Esophagus (tissue), 2 donors: ENCODE measurements around the gene NCAPH2. TPM values are rescaled to one million over a fixed set of nuclear protein-coding genes. Genes with fewer than 3 reads are reported as not detected.
A peak's percentile ranks its signal among the peaks of the same experiment; 100 is the strongest.
"Not testable (repeated sequence)": the region's sequence is repeated elsewhere in the genome, so short reads cannot be mapped to it uniquely, and the experiment has no call there.

Experiments used
- H3K27ac ChIP-seq, 2 donors: one replicate each; pipeline ENCODE4 v1.5.1; 2013; ENCODE audit warnings: low read depth in 2 of 2, mild to moderate bottlenecking in 2 of 2, inconsistent platforms in 1 of 2, low read length in 1 of 2, moderate library complexity in 1 of 2
- H3K27me3 ChIP-seq, 2 donors: one replicate each; pipeline ENCODE4 v1.6.1; 2013; ENCODE audit warnings: low read length in 2 of 2, control low read depth in 1 of 2, mild to moderate bottlenecking in 1 of 2; ENCODE audit not compliant: insufficient read depth in 2 of 2, control insufficient read depth in 1 of 2
- H3K36me3 ChIP-seq, 2 donors: one replicate each; pipeline ENCODE4 v1.6.1; 2013; ENCODE audit warnings: low read length in 1 of 2; ENCODE audit not compliant: control insufficient read depth in 2 of 2, insufficient read depth in 2 of 2
- H3K4me1 ChIP-seq, 2 donors: one replicate each; pipeline ENCODE4 v1.6.1; 2013; ENCODE audit warnings: low read length in 1 of 2; ENCODE audit not compliant: control insufficient read depth in 2 of 2, insufficient read depth in 2 of 2
- H3K4me3 ChIP-seq, 2 donors: one replicate each; pipeline ENCODE4 v1.5.1; 2013; ENCODE audit warnings: low read length in 2 of 2, mild to moderate bottlenecking in 2 of 2, low read depth in 1 of 2, moderate library complexity in 1 of 2
- H3K9me3 ChIP-seq, 2 donors: one replicate each; pipeline ENCODE4 v1.6.1; 2013; ENCODE audit warnings: mild to moderate bottlenecking in 2 of 2, low read depth in 1 of 2, low read length in 1 of 2, moderate library complexity in 1 of 2; ENCODE audit not compliant: control insufficient read depth in 2 of 2, insufficient read depth in 1 of 2
- WGBS, 2 donors: extraction: QIAGEN DNeasy Blood & Tissue Kit; methylation state at CpG; one replicate each; pipeline ENCODE4 v1.1.7; 2013; 5-methylcytosine and 5-hydroxymethylcytosine counted together
- polyA plus RNA-seq, 2 donors: library from polyadenylated mRNA; stranded (reverse); fragments of 200-250 nt; gene quantifications; one replicate each; pipeline ENCODE4 v1.2.3, GENCODE V29; 2013
- donor health status: healthy with polysubstance abuse.
- donor health status: Bipolar disorder and iron deficiency.

The NCAPH2 gene
- polyA plus RNA-seq, 2 donors, result 32.9 to 35.4 TPM

- WGBS, 2 donors, result 2 to 3% methylated on average over 53 to 56 of the region's 56 CpGs
Measured at GRCh38 chr22:50531962-50532674, 24.1 kb downstream of the NCAPH2 start.

DNA sequence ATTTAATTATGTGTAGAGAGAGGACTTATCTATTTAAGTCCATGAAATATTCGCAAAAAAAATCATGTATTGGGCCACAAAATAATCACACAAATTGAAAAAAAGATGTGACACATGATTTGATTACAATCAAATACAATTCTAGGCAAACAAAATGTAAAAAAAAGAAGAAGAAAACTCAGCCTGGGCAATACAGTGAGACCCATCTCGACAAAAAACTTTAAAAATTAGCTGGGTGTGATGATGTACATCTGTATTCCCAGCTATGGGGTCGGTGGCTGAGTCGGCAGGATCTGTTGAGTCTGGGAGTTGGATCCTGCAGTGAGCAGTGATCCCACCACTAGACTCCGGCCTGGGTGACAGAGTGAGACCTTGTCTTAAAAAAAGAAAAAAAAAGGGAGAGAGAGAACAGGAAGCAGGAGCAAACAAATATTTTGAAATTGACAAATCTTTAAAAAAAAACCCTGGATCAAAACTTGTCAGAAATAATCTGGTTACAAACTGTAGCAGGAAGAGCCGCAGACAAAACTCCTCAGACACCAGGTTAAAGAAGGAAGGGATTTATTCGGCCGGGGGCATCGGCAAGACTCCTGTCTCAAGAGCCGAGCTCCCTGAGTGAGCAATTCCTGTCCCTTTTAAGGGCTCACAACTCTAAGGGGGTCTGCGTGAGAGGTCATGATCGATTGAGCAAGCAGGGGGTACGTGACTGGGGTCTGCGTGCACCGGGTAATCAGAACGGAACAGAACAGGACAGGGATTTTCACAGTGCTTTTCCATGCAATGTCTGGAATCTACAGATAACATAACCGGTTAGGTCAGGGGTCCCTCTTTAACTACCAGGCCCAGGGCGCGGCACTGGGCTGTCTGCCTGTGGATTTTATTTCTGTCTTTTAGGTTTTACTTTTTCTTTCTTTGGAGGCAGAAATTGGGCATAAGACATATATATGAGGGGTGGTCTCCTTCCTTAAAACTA, 25.1 kb downstream of the NCAPH2 start:
- no peaks in the 10 kb centered on the region for H3K27me3 ChIP-seq
- WGBS, 2 donors, result 66 to 78% methylated on average over 19 of the region's 19 CpGs
- H3K4me1 ChIP-seq, result peaks cover 2 to 13% of the 10 kb centered on the region in 2 donors

More at GRCh38 chr22:50531962-50532674, 24.1 kb downstream of the NCAPH2 start:
- Histone ChIP-seq H3K9me3 (no peaks in the 10 kb centered on the region), H3K4me3 (peak overlapping the region; percentile 59 to 63), H3K4me1 (peaks cover 1 to 17% of the 10 kb centered on the region in 2 donors), H3K27me3 (no peaks in the 10 kb centered on the region), H3K27ac (peak overlapping the region; percentile 96 to 99), H3K36me3 (no peaks in the 10 kb centered on the region)

DNA sequence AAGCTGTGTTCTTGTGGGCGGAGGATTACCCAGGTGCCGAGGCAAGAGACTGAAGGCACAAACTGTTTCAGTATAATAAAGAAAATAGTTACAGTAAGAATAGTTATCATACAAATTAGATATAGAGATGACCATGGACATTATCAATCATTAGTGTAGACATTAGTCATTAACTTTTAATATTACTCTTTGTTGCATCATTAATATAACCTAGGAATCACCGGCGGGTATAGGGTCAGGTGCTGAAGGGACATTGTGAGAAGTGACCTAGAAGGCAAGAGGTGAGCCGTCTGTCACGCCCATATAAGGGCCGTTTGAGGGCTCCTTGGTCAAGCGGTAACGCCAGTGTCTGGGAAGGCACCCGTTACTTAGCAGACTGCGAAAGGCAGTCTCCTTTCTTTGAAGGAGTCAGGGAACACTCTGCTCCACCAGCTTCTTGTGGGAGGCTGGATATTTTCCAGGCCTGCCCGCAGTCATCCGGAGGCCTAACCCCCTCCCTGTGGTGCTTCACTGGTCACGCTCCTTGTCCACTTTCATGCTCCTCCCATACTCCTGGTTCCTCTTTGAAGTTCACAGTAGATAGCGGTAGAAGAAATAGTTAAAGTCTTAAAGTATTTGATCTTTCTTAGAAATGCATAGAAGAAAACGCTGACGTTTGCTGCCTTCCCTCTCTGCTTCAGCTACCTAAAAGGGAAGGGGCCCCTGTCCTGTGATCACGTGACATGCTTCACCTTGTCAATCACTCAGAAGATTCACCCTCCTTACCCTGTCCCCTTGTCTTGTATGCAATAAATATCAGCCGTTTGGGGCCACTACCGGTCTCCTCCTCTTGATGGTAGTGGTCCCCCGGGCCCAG, 26.1 kb downstream of the NCAPH2 start:
- WGBS, 2 donors, result 65 to 67% methylated on average over 21 of the region's 21 CpGs
- not testable (repeated sequence) for H3K9me3 ChIP-seq, H3K27me3 ChIP-seq, H3K36me3 ChIP-seq, H3K4me3 ChIP-seq, H3K27ac ChIP-seq, H3K4me1 ChIP-seq

More for the DNA sequence above, 25.1 kb downstream of the NCAPH2 start:
- no peaks in the 10 kb centered on the region for H3K36me3 ChIP-seq
- H3K9me3 ChIP-seq, result peaks cover 0 to 2% of the 10 kb centered on the region in 2 donors
- H3K27ac ChIP-seq, result peak overlapping the region; percentile 96 to 99
- H3K4me3 ChIP-seq, result no peak overlapping the region

- WGBS, 2 donors, result 86% methylated on average over 7 to 8 of the region's 8 CpGs
- Histone ChIP-seq H3K9me3 (peaks cover 0 to 2% of the 10 kb centered on the region in 2 donors), H3K4me3 (no peak overlapping the region), H3K4me1 (peaks cover 2 to 6% of the 10 kb centered on the region in 2 donors), H3K27me3 (no peaks in the 10 kb centered on the region), H3K36me3 (no peaks in the 10 kb centered on the region), H3K27ac (no peak overlapping the region)
Measured at GRCh38 chr22:50535113-50535512, 27.1 kb downstream of the NCAPH2 start.

DNA sequence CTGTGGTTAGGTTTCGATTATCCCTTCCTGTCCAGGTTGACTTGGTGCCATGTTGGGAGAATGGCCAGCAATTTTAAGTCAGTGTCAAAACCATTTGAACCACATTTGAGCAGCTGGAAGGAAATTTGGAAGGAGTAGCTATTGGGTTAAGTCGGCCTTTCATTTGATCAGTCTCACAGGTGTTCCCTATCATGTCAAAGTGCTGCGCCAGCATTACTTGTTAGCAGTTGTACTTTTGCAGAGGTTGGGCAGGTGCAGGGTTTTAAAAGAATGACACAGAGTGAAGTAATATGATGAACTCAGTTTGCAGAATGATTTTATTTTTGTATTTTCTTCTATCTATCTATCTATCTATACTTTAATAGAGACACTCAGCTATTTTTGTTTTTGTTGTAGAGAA, 28.2 kb downstream of the NCAPH2 start:
- 51 to 61% methylated on average over 3 of the region's 3 CpGs for WGBS, 2 donors
- no peaks in the 10 kb centered on the region for H3K36me3 ChIP-seq
- H3K4me3 ChIP-seq, result no peak overlapping the region
- H3K27me3 ChIP-seq, result no peaks in the 10 kb centered on the region
- H3K9me3 ChIP-seq, result peaks cover 0 to 2% of the 10 kb centered on the region in 2 donors
- peak overlapping the region in 1 of 2 donors; percentile 44 for H3K27ac ChIP-seq
- H3K4me1 ChIP-seq, result peaks cover 2 to 6% of the 10 kb centered on the region in 2 donors

DNA sequence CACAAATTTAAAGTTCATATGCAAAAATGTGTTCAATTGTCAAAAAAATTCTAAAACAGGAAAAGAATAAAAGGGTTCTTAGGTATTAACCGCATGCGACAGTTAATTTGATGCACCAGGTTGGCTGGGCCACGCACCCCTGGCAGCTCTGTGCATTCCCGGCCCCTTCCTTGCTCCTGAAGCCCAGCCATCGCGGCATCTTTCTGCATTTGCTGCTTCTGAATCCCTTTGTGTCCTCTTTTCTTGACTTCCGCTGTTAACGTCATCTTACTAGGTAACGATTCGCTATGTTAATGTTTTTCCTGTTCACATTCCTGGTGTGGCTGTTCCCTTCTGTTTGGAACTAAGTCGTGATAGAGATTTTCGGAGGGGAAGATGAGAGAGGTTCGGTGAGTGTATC, 29.7 kb downstream of the NCAPH2 start:
- no peaks in the 10 kb centered on the region for H3K36me3 ChIP-seq
- H3K9me3 ChIP-seq, result peaks cover 0 to 2% of the 10 kb centered on the region in 2 donors
- H3K4me1 ChIP-seq, result peaks cover 2 to 7% of the 10 kb centered on the region in 2 donors
- no peaks in the 10 kb centered on the region for H3K27me3 ChIP-seq
- 91% methylated on average over 13 of the region's 13 CpGs for WGBS, 2 donors
- H3K27ac ChIP-seq, result peak overlapping the region; percentile 79 to 84
- no peak overlapping the region for H3K4me3 ChIP-seq

DNA sequence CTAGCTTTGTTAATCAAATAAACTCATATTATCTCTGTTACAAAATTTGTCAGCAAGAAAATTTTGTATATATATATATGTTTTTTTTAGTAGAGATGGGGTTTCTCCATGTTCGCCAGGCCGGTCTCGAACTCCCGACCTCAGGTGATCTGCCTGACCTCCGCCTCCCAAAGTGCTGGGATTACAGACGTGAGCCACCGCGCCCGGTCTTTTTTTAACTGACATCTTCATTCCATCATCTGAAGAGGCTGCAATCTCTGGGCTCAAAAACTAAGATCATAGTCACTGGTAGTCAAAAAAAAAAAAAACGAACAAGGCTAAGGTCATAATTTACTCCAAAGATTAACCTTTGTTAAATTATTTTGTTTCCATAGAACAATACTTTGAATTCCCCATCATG, 32.4 kb downstream of the NCAPH2 start:
- 68 to 83% methylated on average over 10 of the region's 10 CpGs for WGBS, 2 donors
- H3K27me3 ChIP-seq, result no peaks in the 10 kb centered on the region
- peaks cover 0 to 2% of the 10 kb centered on the region in 2 donors for H3K9me3 ChIP-seq
- peak overlapping the region in 1 of 2 donors; percentile 64 for H3K27ac ChIP-seq
- H3K4me3 ChIP-seq, result no peak overlapping the region
- no peaks in the 10 kb centered on the region for H3K36me3 ChIP-seq
- H3K4me1 ChIP-seq, result peaks cover 5 to 7% of the 10 kb centered on the region in 2 donors

DNA sequence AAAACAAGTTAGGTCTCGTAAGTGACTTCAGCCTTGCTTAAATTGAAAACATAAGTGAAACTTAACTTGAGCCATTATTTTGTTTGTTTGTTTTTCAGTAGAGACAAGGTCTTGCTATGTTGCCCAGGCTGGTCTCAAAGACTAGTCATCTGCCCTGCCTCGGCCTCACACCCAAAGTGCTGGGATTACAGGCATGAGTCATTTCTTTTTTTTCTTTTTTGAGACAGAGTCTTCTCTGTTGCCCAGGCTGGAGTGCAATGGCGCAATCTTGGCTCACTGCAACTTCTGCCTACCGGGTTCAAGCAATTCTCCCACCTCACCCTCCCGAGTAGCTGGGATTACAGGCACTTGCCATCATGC, 33.6 kb downstream of the NCAPH2 start:
- H3K4me1 ChIP-seq, result peaks cover 5 to 15% of the 10 kb centered on the region in 2 donors
- WGBS, 2 donors, result 34 to 45% methylated on average over 5 of the region's 5 CpGs
- not testable (repeated sequence) for H3K27me3 ChIP-seq, H3K9me3 ChIP-seq, H3K4me3 ChIP-seq, H3K36me3 ChIP-seq
- peak overlapping the region; percentile 84 to 88 for H3K27ac ChIP-seq

DNA sequence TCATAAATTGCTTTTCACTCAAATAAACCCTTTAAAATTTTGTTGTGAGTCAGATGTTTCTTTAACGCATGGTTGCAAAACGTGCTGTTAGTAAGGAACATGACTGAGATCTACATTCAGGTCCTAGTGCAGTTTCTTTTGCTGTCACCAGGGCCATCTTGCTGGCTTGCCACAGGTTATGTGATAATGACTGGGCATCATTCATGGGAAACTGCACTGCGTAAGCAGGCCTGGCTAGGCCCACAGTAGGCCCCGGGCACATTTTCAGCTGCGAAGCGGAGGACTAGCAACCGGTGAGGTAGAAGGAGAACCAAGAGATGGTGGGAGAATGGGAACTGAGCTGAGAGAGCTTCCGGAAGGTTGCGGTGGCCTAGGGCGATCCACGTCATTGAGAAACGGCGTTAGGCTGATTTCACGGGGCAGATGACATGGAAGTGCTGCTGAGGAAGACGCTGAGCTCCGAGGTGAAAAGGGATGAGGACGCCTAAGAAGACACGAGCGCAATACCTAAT, 34.4 kb downstream of the NCAPH2 start:
- WGBS, 2 donors, result 83 to 87% methylated on average over 19 of the region's 19 CpGs
- no peaks in the 10 kb centered on the region for H3K27me3 ChIP-seq
- peaks cover 5 to 20% of the 10 kb centered on the region in 2 donors for H3K4me1 ChIP-seq
- H3K36me3 ChIP-seq, result no peaks in the 10 kb centered on the region
- H3K4me3 ChIP-seq, result no peak overlapping the region
- H3K9me3 ChIP-seq, result peaks cover 0 to 2% of the 10 kb centered on the region in 2 donors
- peak overlapping the region; percentile 84 to 95 for H3K27ac ChIP-seq
